Stimulated activated CD8-positive, alpha-beta memory T cell treated with anti-CD3 and anti-CD28 coated beads, Interleukin-15, amount 100 ng/mL, for 1 hour (primary cell): Measurements from ENCODE around the gene ZBTB38.

Source experiments
- DNase-seq: peaks from one replicate; pipeline ENCODE4 v3.0.0-alpha.2; 2020; ENCODE audit warnings: low read depth

The ZBTB38 gene

DNA sequence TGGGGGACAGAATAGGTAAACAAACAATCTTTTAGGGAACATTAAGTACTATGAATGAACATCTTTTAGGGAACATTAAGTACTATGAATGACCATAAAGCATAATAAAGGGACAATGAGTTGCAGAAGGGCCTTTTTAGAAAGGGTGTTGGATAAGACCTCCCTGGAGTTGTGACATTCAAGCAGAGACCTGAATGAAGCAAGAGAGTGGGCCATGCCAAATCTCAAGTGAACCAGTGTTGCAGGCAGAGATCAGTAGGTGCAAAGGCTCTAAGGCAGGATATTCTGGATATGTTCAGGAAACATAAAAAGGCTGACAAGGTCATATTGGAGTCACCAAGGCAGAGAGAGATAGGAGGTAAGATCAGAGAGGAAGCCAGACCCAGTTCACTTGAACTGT is 29.4 kb upstream of the ZBTB38 start:
- no peak for DNase-seq

DNA sequence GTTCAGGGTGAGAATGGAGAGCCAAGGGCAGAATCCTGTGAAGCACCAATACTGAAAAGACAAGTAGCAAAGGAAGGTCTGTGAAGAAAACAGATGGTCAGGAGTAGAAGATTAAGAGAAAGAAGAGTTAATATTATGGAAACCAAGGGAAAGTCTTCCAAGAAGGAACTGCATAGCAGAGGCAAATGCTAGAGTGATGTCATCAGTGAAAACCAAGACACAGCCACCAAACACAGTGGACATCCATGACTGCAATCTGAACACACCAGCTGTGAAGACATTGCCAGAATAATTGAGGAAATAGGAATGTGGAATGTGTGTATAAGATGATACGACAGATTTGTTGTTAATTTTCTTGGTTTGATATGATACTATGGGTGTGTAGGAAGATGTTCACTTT is 26.8 kb upstream of the ZBTB38 start:
- no peak for DNase-seq

DNA sequence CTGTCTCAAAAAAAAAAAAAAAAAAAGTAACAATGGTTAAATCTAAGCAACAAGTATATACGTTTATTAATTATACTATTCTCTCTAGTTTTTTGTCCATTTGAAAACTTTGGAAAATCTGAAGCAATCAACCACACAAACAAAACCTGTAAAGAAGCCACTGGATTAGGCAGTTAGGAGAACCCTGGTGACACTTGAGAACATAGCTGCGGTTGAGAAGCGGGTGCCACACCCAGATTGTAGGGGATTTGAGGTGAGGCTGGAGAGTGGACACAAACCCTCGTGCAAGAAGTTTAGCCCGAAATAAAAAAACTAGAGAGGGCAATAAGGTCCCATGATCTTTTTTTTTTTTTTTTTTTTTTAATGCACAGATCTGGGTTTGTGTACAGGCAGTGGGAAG is 25.9 kb upstream of the ZBTB38 start:
- DNase-seq = no peak

DNA sequence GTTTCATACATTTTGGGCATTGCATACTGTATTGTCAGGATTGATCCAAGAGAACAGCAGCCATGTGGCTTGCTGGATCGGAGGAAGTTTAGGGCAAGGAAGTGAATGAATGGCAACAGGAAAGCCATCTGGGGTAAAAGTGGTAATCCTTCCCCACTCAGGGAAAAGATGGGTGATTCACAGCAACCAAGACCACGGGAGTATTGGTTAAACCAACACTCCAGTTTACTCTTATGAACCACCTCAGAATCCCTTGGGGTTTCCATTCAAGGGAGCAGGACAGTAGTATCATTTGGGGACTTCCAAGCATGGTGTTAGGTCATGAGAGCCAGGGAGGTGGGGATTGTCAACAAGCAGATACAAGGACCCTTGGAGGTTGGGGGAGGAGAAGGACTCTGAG is 25.2 kb upstream of the ZBTB38 start:
- no peak for DNase-seq

DNA sequence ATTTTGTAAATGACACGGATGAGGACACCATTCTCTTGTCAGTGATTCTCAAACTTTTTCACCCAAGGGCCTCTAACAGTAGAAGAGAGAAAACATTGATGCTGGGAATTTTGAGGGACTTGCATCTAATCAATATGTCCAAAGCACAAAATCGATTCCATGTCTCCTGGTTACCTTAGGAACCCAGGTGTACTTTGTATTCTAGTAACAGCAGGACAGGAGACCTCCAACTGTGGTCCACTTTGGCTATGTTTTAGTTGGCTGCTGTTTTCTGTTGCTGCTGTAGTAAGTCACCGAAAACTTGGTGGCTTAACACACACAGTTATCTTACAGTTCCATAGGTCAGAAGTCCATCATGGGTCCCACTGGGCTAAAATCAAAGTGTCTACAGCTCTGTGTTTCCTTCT is 24.4 kb upstream of the ZBTB38 start:
- DNase-seq = no peak

DNA sequence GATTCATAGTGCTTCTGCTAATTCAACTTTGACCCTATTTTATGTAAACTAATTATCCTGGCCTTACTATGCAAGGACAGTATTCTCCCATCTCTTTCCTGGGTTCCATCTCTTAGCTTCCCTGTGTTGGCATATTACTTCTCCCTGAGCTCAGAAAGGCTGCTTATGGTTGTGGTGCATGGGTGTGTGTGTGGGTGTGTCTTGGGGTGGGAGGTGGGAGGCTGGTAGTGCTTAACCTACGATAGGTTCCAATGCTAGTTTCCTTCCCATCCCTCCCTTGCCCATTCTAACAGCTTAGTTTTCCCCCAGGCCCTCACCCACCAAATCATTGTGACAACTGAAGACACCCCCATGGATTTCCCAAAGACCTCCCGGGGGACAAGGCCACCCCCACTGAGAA is 22.8 kb upstream of the ZBTB38 start:
- DNase-seq = no peak

DNA sequence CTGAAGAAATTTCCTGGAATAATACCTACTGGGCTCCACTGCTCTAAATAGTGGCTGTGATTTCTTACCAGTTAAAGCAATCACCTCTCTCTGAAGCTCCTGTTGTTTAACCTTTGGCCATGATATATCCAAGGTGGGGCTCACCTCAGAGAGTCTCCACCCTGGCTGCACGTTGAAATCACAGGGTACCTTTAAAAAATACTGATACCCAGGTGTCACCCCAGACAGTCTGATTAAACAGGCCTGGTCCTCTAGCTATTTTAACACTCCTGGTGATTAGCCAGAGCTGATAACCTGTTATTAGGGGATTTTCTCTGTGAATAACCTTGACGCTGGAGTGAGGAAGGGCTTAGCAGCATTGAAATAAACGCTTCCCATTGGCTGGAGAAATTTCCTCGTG is 22.3 kb upstream of the ZBTB38 start:
- no peak for DNase-seq

DNA sequence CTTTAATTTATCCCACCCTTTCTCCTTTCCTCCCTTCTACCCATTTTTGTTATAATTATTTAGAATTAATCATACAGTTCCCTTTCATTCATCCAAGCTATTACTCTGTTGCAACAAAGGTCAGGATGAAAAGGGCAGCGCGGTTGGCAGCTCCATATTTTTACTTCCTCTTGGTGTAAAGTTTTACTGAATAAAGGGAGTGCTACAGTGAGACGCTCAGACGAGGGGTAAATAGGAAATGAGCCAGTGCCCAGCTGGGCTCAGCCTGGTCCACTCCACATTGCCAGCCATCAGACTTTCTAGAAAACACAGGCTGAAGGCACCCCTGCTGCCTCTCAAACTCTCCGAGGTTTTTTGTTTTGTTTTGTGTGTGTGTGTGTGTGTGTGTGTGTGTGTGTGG is 21.9 kb upstream of the ZBTB38 start:
- DNase-seq = no peak

DNA sequence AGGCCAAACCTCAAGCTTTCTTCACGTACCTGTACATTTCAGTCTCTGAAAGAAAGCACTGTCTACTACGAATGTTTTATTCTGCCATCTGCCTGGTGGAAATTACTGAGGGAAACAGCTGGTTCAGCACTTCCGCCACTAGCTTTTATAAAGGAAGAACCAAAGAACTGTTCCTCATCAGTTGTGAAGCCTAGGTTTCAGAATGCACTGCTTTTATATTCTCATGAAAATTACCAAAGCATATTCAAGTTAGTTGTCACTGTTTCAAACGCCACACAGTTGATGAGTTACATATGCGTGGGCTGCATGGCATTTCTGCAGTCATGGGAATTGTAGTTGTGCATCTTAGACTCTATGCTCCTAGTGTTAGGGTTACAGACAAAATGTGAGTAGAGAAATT is 21.5 kb upstream of the ZBTB38 start:
- no peak for DNase-seq

DNA sequence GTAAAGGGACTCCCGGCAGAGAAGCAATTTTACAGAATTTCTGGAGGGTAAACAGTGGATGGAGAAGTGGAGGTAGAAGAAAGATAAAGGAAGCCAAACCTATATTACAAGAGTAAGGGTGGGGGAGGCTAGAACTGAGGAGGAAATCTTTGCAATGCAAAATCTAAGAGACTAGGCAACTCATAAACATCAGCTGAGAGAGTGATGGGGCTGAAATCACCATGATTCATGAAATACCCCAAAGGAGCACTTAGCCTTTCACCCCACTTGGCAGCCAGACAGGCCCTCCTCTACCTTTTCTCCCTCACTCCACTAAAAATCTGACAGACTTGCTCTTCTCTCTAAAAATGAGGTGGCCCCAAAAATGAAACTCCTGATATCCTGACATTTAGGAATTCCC is 19.5 kb upstream of the ZBTB38 start:
- DNase-seq = no peak

DNA sequence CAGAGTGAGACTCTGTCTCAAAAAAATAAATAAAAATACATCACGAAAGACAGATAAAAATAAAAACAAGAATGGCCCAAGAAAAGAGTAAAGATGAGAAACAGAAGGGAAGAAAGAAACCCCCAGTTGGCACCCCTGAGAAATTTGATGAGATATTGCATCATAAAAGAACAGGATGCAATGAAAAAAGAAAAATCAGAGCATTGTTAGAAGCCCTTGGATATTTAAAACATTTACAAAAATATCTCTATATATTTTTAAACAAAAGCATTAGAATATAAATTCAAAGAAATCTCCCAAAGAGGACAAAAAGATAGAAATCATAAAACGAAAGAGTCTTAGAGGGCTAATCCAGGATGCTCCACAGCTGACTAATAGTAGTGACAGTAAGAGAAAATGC is 18.6 kb upstream of the ZBTB38 start:
- no peak for DNase-seq

DNA sequence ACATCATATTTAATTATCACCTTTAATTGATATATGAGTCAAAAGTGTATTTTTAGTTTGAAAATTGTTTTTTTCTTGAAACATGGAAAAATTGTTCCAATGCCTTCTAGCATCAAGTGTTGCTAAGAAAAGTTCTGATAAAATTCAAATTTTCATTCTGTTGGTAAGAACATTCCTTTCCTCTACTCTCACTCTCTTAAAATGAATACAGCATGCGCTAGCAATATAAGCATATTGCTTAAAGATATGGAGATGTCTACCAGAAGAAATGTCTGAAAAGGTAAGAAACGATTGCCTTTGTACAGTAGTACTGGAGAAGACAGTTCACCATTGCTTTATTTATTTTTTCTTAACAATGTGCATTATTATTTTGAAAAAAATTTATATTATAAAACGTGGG is 17.6 kb upstream of the ZBTB38 start:
- no peak for DNase-seq

DNA sequence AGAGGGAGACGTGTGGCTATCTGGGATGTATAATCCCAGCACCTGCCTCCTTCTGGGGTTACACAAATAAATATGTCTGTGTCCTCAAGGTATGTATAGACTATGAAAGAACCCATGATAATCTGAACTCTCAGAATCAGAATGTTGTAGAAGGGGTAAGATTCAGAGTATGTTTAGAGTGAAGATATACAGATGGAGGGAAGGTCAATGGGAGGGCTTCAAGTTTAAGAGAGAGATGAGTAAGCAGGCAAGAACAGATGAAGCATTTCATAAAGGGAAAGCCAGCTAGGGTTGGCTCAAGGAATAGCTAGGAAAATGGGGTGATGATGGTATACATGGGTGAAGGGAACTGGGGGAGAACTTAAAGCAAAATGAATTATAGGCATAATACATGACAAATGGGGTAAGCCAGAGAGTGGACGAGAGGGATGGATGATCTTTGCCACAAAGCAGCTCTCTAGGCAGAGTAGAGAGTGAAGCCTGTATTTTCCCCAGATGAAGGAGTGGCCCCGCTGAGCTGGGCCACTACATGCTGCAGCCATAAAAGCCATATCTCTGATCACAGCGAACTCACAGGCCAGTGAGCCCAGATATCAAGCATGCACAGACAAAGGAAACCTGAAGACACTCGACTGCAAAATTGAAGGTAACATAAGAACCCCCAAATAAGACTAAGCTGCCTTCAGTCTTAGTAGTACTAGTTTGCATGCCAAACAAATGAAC is 15.9 kb upstream of the ZBTB38 start:
- DNase-seq = no peak

DNA sequence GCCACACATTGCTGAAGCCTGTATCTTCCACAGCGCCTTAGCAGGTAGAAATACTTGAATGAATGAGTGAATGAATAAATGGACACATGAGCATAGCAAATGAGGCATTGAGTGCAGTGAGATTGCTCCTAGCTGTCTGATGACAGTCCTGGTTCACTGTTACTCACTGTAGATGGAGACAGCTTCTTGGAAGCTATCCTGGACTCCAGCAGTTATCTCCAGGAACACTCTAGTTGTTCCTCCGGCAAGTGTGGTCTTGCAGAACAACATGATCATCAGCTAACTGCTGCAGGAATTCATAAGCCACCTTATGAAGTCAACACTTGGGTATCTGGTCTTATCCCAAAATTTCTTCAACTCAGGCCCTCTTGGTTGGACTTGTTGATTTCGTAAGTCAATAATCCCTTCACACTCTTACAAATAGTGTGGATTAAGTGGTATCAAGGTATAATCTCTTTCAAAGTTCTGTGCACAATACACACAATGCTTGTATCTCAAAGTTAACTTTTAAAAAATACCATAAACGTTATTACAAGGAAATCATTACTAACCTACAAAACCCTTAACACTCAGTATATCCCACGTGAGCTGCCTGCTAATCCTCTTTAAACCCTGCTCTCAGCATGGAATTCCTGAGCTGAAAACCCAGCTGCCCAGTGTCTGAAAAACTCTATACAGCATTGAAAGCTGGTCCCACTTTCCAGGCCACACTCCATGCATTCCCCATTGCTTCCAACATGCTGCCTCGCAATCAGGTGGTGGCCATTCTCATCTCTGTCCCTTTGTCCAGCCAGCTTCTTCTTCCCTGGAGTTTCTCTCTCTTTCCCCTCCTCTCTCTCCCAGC is 14.4 kb upstream of the ZBTB38 start:
- DNase-seq = no peak

DNA sequence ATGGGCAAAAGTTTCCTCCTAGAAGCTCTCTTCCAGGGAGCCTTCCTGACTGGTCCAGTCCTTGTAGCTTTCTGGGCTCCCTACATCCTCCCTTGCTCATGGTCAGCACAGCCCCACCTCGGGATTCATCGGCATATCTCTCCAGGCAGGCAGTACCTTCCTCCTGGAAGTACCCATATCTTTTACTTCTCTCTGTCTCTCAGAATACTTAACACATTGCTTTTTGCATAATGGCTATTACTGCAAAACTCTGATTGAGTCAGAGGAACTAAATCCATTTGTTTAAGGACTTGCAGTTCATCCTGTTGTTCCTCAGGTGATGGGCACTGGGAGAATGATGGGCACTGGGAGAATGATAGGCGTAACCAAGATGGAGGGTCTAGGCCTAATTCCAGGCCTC is 13.8 kb upstream of the ZBTB38 start:
- DNase-seq = no peak

DNA sequence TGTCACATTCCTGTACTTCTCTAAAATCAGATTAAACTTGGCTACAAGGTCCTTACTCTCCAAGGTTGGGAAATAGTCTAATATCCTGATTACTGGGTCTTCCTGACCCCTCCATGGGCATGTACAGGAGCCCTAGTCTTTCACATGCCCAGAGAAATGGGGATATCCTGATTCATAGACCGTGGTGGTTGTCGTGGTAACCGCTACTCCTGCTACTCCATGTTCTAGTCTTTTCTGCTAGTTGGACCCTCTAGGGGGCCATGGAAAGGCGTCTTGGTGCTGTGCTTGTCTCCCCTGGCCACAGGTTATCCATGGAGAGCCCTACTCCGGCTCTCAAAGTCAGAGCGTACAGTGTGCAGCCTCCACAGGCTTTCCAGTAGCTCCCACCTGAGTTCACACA is 13.1 kb upstream of the ZBTB38 start:
- DNase-seq = no peak

DNA sequence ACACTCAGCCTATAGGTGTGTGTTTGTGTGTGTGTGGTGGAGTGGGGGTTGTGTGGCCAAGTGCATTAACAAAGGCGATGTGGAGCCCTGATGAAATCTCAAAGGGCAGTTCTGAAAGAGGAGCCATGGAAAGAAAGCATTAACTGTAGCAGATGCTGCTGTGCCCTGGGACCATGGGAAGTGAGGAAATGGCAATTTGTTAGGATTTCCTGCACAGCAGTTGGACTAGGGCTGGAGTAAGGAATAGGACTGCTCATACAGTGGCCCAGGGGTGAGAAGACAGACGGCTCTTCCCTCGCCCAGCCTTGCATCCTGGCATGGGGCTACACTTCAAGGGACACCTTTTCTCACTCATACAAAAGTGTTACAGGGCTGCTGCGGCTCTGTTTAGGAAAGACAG is 12.3 kb upstream of the ZBTB38 start:
- no peak for DNase-seq

DNA sequence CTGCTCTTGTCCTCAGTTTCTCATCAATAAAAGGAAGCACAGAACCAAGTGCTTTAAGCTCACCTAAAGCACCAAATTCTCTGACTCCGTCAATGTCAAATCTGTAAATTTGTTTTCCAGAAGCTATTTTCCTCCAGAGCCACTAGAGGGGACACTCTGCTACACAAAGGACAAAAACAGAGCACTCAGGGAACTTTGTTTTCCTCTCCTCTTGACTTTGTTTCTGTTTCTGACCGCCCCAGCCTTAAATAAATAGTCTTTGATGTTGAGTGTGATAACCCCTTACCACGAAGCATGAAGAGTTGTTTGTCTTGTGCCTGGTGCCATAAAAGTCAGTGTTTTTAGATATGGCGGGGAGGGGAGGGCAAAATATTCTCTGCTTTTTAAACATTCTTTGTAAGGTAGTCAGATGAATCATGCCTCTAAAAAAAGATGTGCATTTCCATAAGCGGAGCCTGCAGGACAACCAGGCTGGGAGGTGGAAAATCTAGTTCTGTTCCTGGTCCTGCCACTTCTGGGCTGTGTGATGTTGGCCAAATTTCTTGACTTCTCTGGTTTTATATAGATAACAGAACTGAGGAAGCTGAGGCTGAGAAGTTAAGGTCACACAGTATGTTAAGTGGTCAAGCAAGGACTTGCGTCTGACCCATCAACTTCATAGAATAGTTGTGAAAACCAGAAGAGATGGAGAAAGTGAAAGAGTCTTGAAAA is 7.3 kb upstream of the ZBTB38 start:
- no peak for DNase-seq

DNA sequence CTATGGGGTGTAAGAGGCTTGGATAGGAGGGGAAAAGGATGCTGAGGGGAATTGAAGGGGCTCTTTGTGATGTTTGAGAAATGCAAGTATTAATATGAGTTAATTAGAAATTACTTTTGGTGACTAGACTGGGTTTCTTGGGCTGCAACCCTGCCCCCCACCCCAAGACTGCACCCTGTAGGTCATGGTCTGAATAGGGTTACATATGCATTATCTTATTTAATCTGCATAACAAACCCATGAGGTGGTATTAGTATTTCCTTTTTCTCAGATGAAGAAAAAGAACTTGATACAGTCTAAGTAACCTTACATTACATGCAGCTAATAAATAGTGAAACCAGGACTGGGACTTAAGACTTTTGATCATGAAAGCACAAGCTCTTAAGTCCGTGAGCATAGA is 5.6 kb upstream of the ZBTB38 start:
- DNase-seq = no peak

DNA sequence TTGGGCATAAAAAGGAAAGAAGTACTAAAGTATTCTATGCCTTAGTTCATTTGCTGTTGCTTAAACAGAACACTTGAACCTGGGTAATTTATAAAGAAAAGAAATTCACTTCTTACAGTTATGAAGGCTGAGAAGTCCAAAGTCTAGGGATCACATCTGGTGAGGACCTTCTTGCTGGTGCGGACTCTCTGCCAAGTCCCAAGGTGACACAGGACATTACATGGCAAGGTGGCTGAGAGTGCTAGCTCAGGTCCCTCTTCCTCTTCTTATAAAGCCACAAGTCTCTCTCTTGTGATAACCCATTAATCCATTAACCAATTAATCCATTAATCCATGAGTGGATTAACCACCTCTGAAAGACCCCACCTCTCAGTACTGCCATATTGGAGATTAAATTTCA is 3.1 kb upstream of the ZBTB38 start:
- no peak for DNase-seq

DNA sequence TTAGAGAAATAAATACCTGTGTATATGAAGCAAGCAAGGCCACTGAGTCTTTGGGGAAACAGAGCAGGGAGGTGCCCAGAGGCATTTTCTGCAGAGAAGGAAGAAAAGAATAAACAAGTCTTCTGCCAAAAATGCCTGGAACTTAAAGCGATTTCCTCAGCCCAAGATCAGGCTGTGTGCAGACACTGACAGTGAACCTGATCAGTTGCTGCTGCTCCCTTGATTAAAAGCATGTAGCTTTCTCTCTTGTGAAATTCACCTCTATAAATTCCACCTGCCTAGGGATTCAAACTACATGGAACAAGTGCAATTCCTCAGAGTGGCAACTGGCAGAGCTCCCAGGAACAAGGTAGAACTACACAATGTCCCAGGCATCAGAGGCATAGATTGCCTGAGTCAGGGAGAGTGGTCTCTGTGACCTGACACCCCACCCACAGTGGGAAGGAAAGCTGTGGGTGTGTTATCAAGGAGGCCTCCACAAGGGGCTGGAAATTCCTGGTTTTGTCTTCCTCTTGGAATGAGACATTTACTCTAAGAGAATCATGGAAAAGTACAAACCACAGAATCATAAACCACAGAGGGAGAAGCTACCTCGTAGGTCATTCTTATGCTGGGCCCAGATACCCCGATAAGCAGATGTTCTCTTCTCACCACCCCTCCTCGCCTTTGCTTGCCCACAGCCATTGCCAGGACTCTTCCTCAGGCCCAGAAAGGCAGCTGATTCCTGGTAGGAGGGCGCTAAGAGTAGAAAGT is 1.8 kb upstream of the ZBTB38 start:
- no peak for DNase-seq

DNA sequence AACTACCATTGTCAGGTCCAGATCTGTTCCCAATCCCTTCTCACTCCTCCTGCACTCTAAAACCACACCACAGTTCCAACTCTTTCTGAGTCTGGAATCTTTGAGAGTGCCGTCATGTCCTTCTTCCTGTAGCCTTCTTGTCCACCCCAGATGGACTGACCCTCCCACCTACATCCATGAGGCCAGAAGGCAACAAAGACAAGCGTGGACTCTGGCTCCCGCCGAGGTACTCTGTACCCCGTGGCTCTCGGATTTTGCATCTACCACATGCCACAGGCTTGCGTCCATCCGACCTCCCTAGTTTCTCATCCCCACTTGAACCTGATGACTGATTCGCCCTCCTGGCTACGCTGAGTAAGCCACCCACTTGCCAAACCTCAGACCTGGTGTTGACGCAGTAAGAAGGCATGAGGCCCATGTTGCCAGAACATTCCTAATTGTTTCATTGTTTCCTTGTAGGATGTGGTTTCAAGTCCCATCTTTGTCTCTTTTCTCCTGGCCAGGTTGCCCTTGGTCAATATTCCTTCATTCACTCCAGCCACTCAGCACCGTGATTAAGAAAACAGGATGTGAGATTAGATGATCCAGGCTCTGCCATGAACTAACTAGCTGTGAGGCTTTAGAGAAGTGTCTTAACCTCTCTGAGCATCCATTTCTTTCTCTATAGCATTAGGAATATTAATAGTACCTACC is 1.1 kb upstream of the ZBTB38 start:
- no peak for DNase-seq
